ENCODE results near the gene SLX4. TPM values are rescaled to one million over a fixed set of nuclear protein-coding genes. Genes with fewer than 3 reads are reported as not detected.

Gene SLX4
- total and polyA plus RNA-seq, 2 donors (not counting 1 experiment from before 2014, with no cell fraction given), result 5.4 to 13.3 TPM

- Mint-ChIP-seq H3K27me3 (no peaks in the 10 kb centered on the region), H3K27ac (no peak overlapping the region)
- WGBS (ENCODE audit: insufficient coverage), result 96% methylated on average over 39 of the region's 43 CpGs
These were observed 47.1 kb downstream of the SLX4 start for GRCh38 chr16:3564130-3564888.

More at GRCh38 chr16:3564130-3564888, 47.1 kb downstream of the SLX4 start:
- Mint-ChIP-seq H3K9me3 (ENCODE audit: insufficient read depth) (no peaks in the 10 kb centered on the region), H3K4me3 (no peak overlapping the region), H3K4me1 (no peaks in the 10 kb centered on the region)
- no peak overlapping the region for H3K4me2 ChIP-seq (replicated peaks; ENCODE audit: low read depth, low read length, poor library complexity, severe bottlenecking)
- no peak overlapping the region for H3K4me3 ChIP-seq (ENCODE audit: control extremely low read depth in 1 of 5, extremely low read depth in 1 of 5, insufficient read depth in 1 of 5, low read depth in 2 of 5, low read length in 4 of 5)
- no peaks in the 10 kb centered on the region for H3K4me1 ChIP-seq (ENCODE audit: control insufficient read depth in 2 of 2, insufficient read depth in 2 of 2, low read length in 2 of 2)
- H3K79me2 ChIP-seq (ENCODE audit: control insufficient read depth, insufficient read depth, low read length), result peaks cover 18% of the 10 kb centered on the region
- H3K9me3 ChIP-seq (ENCODE audit: control extremely low read depth in 1 of 3, control insufficient read depth in 2 of 3, insufficient read depth in 1 of 3, low read length in 2 of 3), result no peaks in the 10 kb centered on the region
- no peak overlapping the region for H3K27ac ChIP-seq (ENCODE audit: low read length in 2 of 2)
- no peak overlapping the region for H3K9ac ChIP-seq (ENCODE audit: low read length)
- TF ChIP-seq CTCF (IDR thresholded peaks at IDR 0.05), result no peak
- no peak for TF ChIP-seq EZH2 (IDR thresholded peaks at IDR 0.05; ENCODE audit: borderline replicate concordance, insufficient read depth, low read depth, low read length, poor library complexity, severe bottlenecking)
- ChIA-PET CTCF (no interaction called here), POLR2A (no interaction called here)
- ATAC-seq (ENCODE audit: low read depth), result no peak
- H3K27me3 ChIP-seq (replicated peaks in 1 of 4; ENCODE audit: control extremely low read depth in 1 of 4, control insufficient read depth in 3 of 4, insufficient read depth in 4 of 4, low read length in 3 of 4), result no peaks in the 10 kb centered on the region
- peaks cover 5% of the 10 kb centered on the region for H4K20me1 ChIP-seq (ENCODE audit: control insufficient read depth, insufficient read depth, low read length, poor library complexity, severe bottlenecking)
- intact Hi-C loops (cut with micrococcal nuclease), result no loop called here
- no peak overlapping the region for H2AFZ ChIP-seq (ENCODE audit: insufficient read depth, low read depth, low read length, poor library complexity, severe bottlenecking)
- no peak for DNase-seq
- peaks cover 0 to 57% of the 10 kb centered on the region in 2 experiments for H3K36me3 ChIP-seq (replicated peaks in 1 of 2; ENCODE audit: control extremely low read depth in 1 of 2, control insufficient read depth in 1 of 2, extremely low read depth in 1 of 2, insufficient read depth in 2 of 2, low read length in 1 of 2)
